ENCODE measurements around the gene UBTD1.
"Not testable (repeated sequence)": the region's sequence is repeated elsewhere in the genome, so short reads cannot be mapped to it uniquely, and the experiment has no call there.

UBTD1 gene

GRCh38 chr10:97563337-97563736 lies 64.6 kb downstream of the UBTD1 start:
- no peak for DNase-seq (ENCODE audit: low read depth)

GRCh38 chr10:97564776-97565175 lies 66.1 kb downstream of the UBTD1 start:
- DNase-seq (ENCODE audit: low read depth), result no peak

GRCh38 chr10:97566336-97566996 lies 67.7 kb downstream of the UBTD1 start:
- no peak for DNase-seq (ENCODE audit: low read depth)

GRCh38 chr10:97567891-97568290 lies 69.2 kb downstream of the UBTD1 start:
- no peak for DNase-seq (ENCODE audit: low read depth)

GRCh38 chr10:97570146-97570788 lies 71.5 kb downstream of the UBTD1 start:
- DNase-seq (ENCODE audit: low read depth), result no peak

GRCh38 chr10:97570789-97571471 lies 72.2 kb downstream of the UBTD1 start:
- DNase-seq (ENCODE audit: low read depth), result no peak

GRCh38 chr10:97571622-97572021 lies 72.9 kb downstream of the UBTD1 start:
- no peak for DNase-seq (ENCODE audit: low read depth)

GRCh38 chr10:97572214-97572989 lies 73.7 kb downstream of the UBTD1 start, which contains the start of gene ANKRD2:
Gene ANKRD2, plus strand, starts transcription at chr10:97572779. Its CDS starts 10 bp downstream, at chr10:97572789.
- DNase-seq (ENCODE audit: low read depth), result peak; percentile 56

GRCh38 chr10:97573021-97573420 lies 74.3 kb downstream of the UBTD1 start:
- DNase-seq (ENCODE audit: low read depth), result no peak

GRCh38 chr10:97573672-97574071 lies 74.9 kb downstream of the UBTD1 start:
- DNase-seq (ENCODE audit: low read depth), result no peak

- peak; percentile 28 for DNase-seq (ENCODE audit: low read depth)
Measured at GRCh38 chr10:97574374-97575126, 75.8 kb downstream of the UBTD1 start.

GRCh38 chr10:97575127-97575668 lies 76.5 kb downstream of the UBTD1 start:
- no peak for DNase-seq (ENCODE audit: low read depth)

GRCh38 chr10:97576487-97576886 lies 77.8 kb downstream of the UBTD1 start:
- DNase-seq (ENCODE audit: low read depth), result not testable (repeated sequence)

- no peak for DNase-seq (ENCODE audit: low read depth)
Measured at GRCh38 chr10:97577701-97578100, 79.0 kb downstream of the UBTD1 start.

- DNase-seq (ENCODE audit: low read depth), result no peak
Measured at GRCh38 chr10:97578171-97578844, 79.6 kb downstream of the UBTD1 start.

- DNase-seq (ENCODE audit: low read depth), result no peak
Measured at GRCh38 chr10:97580421-97581367, 82.0 kb downstream of the UBTD1 start.

GRCh38 chr10:97582169-97582568 lies 83.4 kb downstream of the UBTD1 start:
- no peak for DNase-seq (ENCODE audit: low read depth)

GRCh38 chr10:97583476-97583875 lies 84.8 kb downstream of the UBTD1 start:
- DNase-seq (ENCODE audit: low read depth), result no peak

- peak; percentile 14 for DNase-seq (ENCODE audit: low read depth)
Measured at GRCh38 chr10:97584060-97584797, 85.5 kb downstream of the UBTD1 start, which contains the start of gene HOGA1. Gene HOGA1, plus strand, starts transcription at chr10:97584389. Its CDS starts 315 bp downstream, at chr10:97584704.
